Breast epithelium (tissue), 3 donors: ENCODE results near the gene AIG1.

Experiments
- POLR2A ChIP-seq: fragments of 450-650 bp; IDR thresholded peaks from one replicate; pipeline ENCODE4 v1.6.1; 2016; ENCODE audit warnings: antibody characterized with exemption, mild to moderate bottlenecking, moderate library complexity
- POLR2AphosphoS5 ChIP-seq, 3 donors: sonication (generic); formaldehyde crosslinking; IDR thresholded peaks; one replicate each; pipeline ENCODE4 v1.6.1; 2017; ENCODE audit warnings: antibody characterized with exemption in 3 of 3
- TF ChIP-seq, protein P1 (sequence below), 3 donors: fragments of 450-650 bp; IDR thresholded peaks; one replicate each; pipeline ENCODE4 v1.5.1; 2016 to 2017; ENCODE audit warnings: antibody characterized with exemption in 3 of 3, mild to moderate bottlenecking in 3 of 3, moderate library complexity in 3 of 3

GRCh38 chr6:143248359-143248758 lies 187.7 kb downstream of the AIG1 start:
- TF ChIP-seq POLR2AphosphoS5 (IDR thresholded peaks at IDR 0.05): no peak
- TF ChIP-seq POLR2A: no peak
- TF ChIP-seq, protein P1, sequence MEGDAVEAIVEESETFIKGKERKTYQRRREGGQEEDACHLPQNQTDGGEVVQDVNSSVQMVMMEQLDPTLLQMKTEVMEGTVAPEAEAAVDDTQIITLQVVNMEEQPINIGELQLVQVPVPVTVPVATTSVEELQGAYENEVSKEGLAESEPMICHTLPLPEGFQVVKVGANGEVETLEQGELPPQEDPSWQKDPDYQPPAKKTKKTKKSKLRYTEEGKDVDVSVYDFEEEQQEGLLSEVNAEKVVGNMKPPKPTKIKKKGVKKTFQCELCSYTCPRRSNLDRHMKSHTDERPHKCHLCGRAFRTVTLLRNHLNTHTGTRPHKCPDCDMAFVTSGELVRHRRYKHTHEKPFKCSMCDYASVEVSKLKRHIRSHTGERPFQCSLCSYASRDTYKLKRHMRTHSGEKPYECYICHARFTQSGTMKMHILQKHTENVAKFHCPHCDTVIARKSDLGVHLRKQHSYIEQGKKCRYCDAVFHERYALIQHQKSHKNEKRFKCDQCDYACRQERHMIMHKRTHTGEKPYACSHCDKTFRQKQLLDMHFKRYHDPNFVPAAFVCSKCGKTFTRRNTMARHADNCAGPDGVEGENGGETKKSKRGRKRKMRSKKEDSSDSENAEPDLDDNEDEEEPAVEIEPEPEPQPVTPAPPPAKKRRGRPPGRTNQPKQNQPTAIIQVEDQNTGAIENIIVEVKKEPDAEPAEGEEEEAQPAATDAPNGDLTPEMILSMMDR (IDR thresholded peaks at IDR 0.05): no peak
